CD4-positive, alpha-beta T cell treated with Interleukin-17A for 4 hours (primary cell): Measurements from ENCODE around the gene CCDC188.

Experiments
- DNase-seq: peaks from one replicate; pipeline ENCODE4 v3.0.0-alpha.2; 2020; ENCODE audit warnings: mixed read lengths

Gene CCDC188

DNA sequence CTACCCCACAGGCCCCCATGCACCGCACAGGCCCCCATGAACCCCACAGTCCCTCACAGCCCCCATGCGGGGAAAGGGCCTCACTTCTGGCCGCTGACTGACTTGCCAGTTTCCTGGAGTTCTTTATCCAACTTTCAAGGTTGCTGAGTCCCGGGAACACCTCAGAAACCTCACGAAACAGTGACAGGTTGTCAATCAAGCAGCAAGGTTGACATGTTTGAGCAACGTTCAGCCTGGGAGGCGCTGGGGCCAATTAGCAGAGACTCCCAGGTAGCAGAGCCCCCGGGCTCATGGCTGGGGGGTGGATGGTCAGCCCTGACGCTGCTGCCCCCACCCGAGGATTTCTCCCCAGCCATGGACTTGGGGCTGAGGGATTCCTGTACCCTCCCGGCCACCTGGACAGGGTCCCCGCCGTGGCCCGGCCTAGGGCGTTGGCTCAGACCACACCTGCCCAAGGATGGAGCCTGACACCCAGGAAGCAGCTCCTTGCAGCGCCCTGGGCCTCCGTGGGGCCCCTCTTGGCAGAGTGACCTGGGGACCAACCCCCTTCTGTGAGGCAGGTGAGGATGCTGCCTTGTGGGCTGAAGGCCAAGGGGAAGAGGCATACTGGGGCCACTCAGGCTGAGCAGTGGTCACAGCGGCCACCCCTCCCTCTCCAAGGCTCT lies 33.8 kb upstream of the CCDC188 start:
- no peak for DNase-seq

DNA sequence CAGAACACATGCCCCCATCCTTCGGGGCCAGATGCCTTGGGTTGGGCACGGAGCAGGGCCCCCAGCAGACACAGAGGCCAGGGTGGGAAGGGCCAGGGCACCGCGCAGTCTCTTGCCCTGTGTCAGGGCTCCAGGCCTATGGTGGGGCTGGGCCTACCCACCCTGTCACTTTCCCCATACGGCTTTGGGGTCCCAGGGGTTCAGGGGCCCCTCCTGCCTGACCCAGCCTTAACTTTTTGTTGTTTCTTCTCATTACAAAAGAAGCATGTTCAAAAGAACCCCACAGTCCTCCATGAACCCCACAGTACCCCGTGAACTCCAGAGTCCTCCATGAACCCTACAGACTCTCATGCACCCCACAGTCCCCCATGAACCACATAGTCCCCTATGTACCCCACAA lies 33.0 kb upstream of the CCDC188 start:
- no peak for DNase-seq

DNA sequence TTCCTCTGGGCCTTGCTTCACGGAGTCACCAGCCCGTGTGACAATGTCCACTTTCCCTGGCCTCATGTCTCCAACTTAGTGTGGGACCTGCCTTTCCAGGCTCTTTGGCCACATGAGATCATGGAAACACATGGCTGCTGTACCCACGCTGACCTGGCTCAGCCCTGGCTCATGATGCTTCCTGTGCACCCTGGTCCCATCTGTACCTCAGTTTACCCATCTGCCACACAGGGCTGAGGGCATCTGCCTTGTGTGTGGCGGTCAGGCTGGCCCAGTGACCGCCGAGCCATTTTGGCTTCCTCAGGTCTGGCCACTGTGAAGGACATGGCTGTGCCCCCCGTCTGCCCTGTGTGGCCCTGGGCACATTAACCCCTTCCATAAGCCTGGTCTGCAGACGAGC lies 32.2 kb upstream of the CCDC188 start:
- no peak for DNase-seq

DNA sequence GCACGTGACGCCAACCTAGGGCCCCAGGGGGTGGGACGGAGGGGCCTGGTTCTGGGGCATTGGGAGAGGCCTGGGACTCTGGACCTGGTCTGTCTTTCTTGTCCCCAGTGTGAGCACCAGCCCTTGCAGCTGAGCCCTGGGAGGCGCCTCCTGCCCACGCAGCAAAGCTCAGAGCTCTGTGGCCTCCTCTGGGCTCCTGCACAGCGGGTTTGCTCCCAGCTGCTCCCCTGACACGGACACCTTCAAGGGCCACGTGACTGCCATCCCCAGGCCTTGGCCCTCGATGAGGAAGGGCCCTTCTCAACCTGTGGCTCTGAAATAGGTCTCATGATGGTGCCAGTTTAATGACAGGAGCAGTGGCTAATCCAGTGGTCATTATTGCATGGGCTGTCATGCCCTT lies 31.5 kb upstream of the CCDC188 start:
- no peak for DNase-seq

DNA sequence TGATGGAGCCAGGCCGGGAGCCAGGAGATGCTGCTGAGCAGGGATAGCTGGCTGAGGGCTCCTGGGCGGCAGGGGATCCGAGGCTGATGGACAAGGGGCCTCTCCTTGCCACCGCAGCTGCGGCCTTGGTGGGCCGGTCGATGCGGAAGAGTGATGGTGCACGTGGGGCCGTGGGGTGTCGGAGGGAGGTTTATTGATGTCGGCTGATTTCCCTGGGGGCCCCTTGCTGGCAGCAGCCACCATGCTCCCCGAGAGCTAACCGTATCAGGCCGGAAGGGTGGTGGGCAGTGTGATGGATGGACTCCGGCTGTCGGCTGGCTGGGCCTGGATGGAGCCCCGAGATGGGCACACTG lies 31.0 kb upstream of the CCDC188 start:
- no peak for DNase-seq

DNA sequence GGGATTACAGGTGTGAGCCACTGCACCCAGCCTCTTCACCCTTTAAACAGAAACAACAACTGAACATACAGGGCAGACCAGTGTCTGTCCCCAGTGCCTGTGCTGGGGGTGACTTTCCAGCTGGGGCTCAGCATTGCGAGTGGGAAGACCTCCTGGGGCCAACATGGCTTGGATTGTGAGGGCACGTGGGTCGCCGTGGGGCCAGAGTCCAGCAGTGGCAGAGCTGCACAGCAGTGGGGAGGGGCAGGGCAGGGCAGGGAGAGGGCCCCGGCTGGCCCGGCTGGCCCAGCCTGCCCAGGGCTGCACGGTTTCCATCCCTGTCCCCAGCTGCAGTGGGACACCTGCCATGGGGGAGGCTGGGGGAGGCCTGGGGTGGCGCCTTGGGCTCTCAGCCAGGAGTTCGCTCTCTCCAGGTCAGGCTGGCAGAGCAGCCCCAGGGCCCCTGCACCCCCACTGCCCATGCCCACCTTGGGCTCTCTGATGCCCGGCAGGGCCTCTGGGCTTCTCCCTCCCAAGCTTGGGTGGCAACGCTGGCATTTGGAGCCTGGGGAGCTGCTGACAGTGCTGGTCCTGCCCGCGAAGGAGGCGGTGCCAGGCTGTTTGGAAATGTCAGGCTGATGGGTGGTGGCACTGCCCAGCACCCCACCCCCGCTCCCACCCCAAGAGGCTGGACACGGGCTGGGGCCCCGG lies 30.5 kb upstream of the CCDC188 start:
- DNase-seq: no peak

DNA sequence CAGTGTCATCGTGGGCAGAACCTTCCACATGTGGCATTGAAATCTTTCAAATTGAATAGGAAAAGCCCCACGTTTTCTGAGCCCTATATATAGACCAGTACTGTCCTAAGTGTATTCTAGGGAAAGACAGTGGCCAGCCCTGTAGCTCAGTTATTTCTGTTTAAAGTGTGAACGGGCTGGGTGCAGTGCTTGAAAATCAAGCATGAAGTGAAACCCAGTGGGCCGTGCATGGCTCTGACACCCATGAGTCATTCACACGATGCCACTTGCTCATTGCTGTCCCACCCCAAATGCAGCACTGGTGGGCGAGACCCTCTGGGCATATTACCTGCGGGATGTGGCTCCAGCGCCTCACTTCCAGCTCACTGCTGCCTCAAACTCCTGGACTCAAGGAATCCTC lies 29.8 kb upstream of the CCDC188 start:
- no peak for DNase-seq

DNA sequence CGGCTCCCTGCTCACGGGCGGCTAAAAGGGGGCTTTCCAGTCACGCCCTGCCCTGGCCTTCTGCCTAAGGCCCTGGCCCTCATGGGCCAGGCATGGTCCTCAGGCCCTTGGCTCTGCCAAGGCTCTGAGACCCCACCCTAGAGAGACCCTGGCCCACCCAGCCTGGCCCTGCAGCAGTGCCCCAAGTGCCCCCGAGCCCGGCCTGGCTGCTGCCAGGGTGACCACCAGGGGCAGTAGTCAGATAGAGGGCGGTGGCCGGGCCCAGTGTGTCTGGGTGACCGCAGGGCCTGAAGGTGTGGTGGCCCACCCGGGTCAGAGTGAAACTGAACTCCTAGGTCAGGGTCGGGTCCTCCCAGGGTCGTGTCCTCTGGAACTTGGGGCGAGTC lies 29.4 kb upstream of the CCDC188 start:
- no peak for DNase-seq

DNA sequence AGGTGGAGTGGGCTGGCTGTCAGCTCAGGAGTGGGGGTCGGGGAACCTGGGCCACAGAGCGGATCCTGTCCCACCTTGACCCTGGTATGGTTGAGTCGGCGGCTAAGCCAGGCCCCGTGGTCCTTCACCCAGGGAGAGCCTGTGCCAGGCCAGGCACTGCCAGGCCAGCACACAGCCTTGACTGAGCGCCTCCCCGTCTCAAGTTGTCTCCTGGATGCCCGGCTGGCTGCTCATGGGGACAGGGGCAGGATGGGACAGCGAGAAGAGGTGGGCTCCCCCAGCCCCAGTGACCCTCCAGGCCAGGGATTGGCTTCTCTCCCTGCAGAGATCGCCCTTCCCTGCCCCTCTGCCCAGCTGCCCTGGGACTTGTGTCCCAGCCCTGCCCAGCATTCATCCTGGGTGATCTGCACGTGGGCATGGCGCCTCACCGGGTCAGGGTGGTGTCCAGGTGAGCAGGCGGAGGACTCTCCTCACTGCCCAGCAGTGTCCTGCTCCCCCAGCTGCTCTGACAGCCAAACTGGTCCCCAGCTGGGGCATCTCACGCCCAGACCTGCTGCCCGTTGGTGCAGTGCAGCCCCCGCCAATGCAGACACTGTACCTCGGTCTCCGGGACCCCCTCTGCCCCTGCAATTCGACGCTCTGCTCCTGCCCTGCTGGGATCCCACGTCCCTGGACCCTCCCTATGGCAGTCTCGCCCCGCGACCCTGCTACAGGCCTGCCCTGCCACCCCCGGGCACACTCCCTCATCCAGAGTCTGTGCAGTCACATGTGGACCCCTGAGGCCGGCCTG lies 28.8 kb upstream of the CCDC188 start:
- DNase-seq: no peak

DNA sequence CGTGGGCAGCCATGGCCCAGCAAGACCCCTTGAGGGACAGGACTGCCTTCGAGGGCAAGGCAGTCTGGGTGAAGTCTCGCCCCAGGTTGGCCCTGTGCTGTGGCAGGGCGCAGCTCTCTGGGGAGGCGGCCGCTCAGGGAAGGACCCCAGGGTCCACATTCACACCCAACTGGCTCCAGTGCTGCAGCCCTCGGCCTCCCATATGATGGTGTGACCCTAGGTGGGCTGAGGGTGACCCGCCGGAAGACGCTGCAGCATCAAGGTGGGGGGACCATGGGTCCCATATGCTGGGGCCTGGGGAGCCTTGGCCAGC lies 28.0 kb upstream of the CCDC188 start:
- no peak for DNase-seq

DNA sequence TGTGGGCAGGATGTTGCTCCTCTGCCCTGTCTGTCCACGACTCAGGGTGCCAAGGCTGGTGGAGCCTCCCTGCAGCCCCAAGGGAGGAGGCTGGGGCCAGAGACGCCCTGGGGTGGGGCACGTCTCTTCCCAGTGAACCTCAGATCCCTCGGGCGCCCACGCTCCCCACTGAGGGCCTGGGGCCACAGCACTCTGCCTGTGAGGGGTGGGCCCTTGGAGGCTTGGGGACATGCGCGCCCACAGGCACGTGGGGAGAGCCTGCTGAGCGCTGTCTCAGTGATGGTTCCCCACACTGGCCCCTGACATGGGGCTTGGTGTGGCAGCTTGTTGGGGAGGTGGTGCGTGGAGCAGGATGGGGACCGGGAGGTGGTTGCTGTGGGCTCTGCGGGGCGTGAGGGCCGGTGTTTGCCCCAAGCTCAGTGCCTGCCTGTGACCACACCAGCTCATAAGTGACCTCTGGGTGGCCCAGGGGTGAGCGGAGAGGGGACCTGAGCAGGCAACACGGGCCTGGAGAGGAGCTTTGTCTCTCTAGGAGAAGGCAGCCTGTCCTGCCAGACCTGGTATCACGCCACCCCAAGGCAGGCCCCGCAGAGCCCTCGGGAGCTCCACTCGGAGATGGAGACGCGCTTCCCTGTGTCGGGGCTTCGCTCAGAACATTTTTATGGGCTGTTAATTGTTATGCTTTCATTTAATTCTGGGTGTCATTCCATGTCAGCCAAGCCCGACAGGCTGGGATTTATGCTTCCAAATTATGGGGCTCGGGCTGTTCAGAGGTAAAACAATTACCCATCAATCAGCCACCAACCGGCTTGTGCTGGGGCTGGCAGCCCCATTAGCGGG lies 27.4 kb upstream of the CCDC188 start:
- no peak for DNase-seq

DNA sequence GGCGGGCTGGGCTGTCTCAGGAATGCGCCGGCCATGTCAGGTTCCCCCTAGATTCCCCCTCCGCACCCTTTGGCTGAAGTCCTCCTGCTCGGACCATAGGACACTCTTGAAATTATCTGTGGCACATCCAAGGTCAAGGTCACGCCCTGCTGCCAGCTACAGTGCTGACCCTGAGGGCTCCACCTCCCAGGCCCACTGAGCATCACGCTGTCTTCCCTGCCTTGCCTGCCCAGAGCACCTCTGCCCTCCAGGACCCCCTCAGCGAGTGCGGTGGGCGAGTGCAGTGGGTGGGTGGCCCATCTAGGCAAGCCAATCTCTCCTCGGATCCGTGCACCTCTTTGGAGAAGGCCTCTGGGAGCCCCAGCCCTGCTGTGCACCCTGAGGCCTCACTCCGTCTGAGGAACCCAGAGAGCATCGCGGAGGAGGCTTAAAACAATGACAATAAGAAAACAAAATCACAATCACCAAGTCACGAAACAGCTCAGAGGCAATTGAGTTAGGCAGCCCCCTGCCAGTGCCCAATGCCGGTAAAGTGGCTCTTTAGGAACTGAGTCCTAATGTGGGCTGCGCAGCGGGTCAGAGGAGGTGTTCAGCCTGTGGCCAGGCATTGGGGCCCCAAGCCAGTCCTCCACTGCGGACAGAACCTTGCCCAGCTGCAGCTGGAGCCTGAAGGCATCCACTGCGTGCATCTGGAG lies 26.5 kb upstream of the CCDC188 start:
- no peak for DNase-seq

DNA sequence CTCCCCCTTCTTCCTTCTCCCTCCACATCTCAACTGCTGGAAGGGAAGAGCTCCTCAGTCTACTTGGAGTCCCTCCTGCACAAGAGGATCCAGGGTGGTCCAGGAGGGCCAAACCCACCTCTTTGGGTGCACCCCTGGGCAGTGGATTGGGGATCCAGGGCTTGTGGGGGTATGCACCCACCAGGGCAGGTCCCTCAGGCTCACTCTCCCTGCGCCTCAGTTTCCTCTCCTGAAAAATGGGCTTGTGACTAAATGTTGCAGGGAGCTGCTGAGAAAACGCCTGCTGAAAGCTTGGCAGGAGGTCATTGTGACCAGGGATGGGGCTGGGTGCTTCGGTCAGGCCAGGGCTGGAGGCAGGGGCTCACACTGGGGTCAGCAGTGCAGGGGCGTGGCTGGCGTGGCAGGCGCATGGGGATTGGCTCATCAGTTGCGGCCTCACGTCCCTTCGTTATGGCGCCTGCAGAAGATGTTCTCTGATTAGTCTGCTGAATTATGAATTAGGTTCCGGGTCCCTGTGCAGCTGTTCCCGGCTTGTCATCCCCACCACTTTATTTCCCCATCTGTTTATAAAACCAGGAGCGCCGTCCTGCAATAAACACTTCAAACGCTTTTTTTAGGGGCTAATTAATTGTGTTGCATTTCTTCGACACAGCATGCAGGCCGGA lies 25.7 kb upstream of the CCDC188 start:
- DNase-seq: no peak

DNA sequence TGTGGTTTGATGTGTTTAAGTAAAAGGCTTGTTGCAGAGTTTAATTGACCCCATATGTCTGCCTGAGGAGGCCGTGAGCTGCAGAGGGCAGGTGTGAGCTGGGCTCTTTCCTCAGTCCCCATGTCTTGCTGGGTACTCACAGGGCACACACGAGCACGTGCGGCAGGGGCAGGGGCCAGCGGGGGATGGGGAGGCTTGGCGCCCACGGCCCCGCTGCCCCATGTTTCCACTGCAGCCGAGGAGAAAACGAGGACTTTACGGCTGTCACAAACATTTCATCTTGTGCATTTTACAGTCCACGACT lies 24.7 kb upstream of the CCDC188 start:
- DNase-seq: no peak

DNA sequence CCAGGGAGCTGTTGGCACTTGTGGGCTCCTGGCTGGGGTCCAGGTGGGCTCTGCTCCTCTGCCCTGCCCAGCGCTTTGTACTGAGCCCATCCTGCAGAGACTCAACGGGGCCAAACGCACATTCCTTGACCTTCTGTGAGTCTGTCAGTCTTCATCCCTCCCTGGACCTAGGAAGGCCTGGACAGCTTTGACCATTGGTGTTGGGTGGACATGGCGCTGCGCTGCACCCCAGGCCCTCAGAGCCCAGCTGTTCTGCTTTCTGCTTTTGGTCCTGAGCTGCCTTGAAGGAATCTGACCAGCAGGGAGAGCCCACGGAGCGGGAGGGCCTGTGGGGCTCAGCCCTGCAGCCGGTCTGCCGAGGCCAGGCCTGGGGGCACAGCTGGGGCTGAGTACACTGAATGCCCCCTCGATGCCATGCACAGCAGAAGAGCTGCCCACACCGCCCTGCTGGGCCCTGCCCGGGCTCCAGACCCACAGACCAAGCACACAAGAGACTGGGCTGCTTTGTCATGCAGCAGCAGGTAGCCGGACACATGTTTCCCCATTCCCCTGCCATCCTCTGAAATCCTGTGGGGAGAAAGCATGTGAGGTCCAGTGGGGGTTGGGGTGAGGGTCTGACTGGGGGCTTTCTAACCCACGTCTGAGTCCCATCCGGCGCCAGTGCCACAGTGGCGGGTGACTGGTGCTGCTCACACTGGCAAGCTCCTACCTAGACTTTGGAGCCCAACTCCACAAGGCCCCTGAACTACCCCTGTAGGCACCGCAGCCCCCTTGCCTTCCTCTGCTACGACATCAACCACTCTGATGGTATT lies 24.1 kb upstream of the CCDC188 start:
- no peak for DNase-seq

DNA sequence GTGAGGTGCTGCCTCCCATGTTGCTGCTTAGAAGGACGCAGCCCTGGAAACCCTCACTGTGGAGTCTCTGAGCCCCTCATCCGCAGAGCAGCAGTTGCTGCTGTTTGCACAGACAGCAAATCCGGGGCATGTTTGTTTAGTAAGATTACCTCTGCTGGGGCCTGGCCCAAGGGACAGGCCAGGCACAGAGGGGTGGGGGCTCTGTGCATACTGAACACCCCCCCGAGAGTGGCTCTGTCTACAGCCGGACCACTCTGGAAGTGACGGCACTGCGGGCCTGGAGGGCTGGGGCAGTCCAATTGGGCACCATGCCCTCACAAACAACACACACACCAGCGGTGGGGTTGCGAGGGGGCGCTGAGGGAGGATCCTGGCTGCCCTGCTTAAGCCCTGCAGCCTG lies 22.9 kb upstream of the CCDC188 start:
- DNase-seq: no peak

DNA sequence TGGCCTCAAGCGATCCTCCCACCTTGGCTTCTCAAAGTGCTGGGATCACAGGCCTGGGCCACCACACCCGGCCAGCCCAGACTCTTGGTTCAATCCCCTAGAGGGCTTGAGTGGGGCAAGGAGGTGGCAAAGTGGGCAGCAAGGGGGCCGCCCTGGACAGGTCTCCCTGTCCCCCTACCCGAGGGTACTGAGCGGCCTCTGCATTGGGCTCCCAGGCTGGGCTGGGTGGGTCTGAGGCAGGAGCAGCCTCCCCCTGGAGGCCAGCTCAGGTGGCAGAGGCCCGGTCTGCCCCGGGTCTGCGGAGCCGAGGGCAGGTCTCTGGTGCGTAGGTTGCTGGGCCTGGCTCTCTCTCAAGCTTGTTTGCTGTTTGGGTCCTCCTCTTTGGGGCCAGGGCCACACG lies 22.4 kb upstream of the CCDC188 start:
- no peak for DNase-seq

DNA sequence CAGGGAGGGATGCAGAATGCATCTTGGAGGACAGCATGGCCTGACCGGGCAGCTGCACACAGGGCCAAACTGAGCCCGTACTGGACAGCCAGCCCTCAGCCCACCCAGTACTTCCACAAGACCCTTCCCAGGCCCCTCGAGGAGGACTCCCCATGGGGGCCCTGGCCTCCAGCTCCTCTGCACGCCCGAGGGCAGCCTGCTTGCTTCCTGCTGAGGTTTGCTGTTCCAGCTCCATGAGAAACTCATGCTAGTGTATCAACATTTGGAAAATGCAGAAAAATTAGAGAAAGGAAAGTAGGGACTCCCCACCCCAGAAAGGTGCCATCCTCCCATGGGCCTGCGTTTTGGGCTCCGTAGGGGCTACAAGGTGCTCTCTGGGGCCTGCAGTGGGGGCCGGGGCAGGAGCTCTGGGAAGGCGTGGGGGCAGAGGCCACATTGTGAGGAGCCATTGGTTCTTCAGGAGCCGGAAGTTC lies 21.3 kb upstream of the CCDC188 start:
- no peak for DNase-seq

DNA sequence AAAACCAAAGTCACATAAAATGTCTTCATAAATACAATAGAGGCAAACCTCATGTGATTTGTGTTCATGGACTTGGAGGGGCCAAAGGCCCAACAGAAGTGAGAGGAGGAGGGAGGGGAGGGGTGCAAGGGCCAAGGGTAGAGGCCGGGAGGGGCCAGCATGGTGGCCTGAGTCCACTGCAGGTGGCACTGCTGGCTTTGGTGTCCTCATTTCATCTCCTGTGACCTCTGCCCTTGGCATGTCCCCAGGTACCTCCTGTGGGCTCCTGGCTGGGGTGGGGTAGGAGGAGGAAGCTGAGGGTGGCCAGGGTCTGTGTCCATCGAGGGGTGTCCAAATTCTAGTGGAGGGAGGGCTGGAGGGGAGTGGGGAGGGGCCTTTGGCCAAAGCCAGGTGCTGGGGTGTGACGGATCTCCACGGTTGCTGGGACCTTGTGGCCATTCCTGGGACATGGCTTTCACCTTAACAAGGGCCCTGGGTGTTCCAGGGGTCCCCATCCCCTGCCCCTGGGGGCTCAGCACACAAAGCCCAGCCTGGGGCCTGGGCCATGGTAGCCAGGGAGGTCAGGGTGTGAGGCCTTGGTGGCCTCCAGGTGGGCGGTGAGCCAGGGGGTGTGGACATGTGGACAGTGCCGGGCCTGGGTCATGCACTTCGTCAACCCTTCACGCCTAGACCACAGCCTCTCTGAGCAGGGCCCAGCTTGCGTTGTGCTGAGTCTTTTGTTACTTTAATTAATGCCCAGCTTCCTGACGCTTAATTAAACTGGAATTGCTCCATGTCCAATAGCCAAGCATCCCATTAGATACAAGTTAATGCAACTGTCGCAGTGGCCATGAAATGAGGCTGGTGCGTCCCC lies 20.7 kb upstream of the CCDC188 start:
- no peak for DNase-seq

DNA sequence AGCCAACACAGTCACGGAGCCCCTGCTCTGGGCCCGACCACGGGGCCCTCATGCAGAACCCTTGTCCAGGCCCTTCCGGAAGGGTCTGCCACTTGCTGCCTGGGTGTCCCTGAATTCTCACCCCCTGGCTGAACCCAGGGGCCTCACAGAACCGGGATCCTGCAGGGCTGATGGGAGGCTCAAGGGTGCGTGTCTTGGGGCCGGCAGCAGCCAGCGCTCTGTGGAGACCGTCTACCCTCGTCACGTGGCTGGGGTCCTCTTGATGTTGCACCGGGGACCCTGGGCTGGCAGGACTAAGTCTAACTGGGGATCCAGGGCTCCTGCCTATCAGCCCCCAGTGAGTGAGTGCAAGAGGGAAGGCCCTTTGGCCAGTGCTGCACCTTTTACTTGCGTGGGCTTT lies 19.3 kb upstream of the CCDC188 start:
- DNase-seq: no peak
